GM21825 (cell line): ENCODE results near the gene MPZL1.
"Not testable (repeated sequence)": the region's sequence is repeated elsewhere in the genome, so short reads cannot be mapped to it uniquely, and the experiment has no call there.

Source experiments
- ATAC-seq: cut with Tn5 transposase; IDR thresholded peaks from one replicate; pipeline ENCODE4 v1.9.1; 2021; ENCODE audit warnings: mild to moderate bottlenecking, moderate library complexity; ENCODE audit not compliant: unreplicated experiment

The MPZL1 gene

GRCh38 chr1:167806235-167806634 is 84.5 kb downstream of the MPZL1 start:
- not testable (repeated sequence) for ATAC-seq

DNA sequence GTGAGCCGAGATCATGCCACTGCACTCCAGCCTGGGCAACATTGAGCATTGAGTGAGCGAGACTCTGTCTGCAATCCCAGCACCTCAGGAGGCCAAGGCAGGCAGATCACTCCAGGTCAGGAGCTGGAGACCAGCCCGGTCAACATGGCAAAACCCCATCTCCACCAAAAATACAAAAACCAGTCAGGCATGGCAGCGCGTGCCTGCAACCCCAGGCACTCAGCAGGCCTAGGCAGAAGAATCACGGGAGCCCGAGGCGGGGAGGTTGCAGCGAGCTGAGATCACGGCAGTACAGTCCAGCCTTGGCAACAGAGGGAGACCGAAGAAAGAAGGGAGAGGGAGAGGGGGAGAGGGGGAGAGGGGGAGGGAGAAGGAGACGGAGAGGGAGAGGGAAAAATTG is 84.9 kb downstream of the MPZL1 start:
- ATAC-seq, result not testable (repeated sequence)

DNA sequence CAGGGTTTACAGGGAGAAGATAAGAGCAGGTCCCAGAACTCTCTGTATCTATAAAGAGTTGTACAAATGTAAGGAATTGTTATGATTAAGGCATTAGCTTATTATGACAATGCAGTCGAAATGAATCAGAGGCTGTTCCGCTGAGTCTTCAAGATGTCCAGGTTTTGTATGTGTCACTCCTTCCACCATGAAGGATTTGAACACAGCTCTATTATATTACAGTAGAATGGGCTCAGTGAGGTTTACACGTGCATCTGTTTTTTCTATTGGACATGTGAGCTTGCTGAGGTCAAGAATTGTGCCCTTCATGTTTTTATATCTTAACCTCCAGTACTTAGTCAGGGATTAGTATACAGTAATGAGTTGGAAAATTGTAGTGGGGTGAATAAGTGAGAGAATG is 86.3 kb downstream of the MPZL1 start:
- ATAC-seq, result no peak

DNA sequence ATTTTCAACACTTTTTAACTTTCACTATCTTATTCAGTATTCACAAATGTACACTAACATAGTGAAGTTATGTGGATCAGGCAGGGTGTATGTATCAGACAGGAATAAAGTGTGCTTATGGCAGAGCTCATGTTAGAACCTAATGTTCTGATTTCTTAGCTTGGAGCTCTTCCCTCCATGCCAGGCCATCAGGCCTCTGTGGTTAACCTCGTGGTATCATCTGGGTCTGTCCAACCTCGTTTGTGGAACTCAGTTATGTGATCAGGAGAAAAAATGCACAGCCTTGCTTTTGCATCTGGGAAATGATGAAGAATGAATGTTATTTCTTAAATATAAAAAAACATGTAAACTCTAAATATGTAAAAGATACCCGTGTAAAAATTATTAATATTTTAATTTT is 86.9 kb downstream of the MPZL1 start:
- no peak for ATAC-seq

- no peak for ATAC-seq
Measured at GRCh38 chr1:167812972-167813371, 91.2 kb downstream of the MPZL1 start.

DNA sequence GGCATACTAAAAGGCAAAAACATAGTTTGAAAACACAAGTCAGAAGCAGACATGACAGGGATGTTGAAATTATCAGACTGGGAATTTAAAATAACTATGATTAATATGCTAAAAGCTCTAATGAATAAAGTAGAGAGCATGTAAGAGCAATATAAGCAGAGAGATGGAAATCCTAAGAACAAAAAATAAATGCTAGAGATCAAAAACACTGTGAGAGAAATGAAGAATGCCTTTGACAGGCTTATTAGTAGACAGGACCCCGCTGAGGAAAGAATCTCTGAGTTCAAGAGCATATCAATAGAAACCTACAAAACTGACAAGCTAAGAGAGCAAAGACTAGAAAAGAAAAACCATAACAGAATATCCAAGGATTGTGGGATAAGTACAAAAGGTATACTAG is 93.9 kb downstream of the MPZL1 start:
- no peak for ATAC-seq

DNA sequence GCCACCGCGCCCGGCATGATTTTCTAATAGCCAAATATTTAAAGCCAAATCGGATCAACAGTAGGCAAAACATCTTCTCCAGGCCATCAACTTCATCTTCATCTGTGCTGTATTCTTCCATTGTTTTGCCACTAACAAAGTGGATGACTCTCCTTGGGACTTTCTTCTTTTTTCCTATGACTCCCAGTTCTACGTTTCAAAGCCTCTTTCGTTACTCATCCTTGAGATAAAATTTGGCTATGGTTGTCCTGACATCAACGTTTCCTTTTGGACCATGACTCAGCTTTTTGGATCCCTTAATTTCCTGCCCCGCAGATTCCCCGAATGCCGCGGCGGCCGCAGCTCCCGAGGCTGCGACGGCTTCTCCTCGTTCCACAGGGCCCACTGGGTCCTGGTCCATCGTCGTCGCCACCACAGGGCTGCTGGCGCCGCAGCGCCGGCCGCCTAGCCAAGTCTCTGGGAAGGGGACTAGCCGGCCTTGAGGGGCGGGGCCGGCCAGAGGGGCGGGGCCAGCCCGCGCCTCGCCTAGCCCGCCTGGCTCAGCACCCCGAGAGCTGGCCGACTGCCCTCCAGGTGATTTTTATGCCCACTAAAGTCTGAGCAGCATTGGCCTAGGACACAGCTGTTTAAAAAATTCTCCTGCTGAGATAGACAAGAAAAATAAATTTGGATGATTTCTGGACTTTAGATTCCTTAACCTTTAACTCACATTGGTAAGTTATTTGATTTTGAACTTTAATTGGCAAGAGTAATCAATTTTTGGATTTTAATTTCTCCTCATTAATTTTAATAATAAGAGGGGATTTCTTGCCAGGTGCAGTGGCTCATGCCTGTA is 98.3 kb downstream of the MPZL1 start:
- peak; percentile 63 for ATAC-seq

DNA sequence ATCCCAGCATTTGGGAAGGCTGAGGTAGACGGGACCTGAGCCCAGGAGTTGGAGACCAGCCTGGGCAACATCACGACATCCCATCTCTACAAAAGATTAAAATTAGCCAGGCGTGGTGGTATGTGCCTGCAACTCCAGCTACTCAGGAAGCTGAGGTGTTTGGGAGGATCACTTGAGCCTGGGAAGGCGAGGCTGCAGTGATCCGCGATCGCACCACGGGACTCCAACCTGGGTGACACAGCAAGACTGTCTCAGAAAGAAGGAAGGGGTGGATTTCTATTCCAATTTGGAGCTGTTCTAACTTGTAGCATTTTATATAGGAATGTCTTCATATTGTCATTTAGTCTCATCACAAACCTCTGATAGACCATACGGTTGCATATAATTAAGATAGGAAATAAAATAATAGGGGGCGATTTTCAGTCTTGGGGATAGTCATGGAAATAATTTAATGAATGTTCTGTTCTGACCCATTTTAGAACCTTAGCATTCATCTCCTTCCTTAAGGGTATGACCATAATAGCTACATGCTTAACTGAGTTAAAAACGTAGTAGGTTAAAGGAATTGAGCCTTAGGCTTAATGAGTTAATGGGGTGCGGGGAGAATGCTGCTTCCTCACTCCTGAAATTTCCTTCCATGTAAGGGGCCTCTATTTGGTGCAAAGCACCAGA is 99.0 kb downstream of the MPZL1 start:
- ATAC-seq, result no peak

DNA sequence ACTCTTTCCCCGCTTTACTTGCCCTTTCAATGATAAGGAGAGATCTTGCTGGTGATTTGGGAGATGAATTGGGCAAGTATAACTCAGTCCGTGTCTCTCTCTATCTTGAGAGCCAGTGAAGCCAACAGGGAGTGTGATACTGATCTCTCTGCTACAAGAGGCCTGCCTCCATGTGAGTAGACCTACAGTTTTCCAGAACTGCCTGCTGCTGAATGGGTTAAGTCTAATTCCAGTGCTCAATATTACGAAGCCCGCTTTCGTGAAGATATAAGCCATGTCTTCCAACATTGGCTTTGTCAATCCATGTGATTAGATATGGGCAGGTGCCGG is 99.5 kb downstream of the MPZL1 start:
- ATAC-seq, result no peak

DNA sequence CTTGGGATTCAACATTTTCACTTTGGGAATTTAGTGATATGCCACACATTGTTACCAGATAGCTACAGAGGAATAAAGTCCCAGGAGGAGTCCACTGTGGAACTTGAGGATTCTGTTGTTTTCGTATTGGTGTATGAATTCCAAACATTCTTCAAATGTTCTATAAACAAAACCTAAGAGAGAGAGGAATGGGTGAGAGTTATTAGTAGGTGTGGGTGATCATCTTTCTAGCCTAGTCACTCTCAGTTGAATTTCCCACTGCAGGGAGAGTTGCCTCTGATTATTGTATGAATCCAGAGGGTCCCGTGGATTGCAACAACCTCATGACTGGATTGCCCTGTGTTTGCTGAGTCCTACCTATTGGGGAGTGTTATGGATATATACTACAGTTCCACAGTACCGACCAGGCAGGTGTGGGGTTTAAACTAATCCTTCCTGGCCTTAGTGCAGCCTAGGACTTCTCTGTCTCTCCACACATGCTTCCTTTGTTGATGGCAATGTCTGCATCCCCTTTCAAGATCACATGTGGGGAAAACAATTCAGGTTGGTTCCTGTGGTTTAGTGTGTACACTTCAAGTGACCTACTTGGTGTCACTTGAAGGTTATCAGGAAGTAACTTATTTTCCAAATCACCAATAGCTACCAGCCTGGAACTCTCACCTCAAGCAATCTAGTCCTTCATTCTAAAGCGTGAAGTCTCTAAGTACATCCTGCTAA is 100.3 kb downstream of the MPZL1 start:
- ATAC-seq, result no peak

- ATAC-seq, result no peak
Measured at GRCh38 chr1:167824163-167824794, 102.5 kb downstream of the MPZL1 start.

DNA sequence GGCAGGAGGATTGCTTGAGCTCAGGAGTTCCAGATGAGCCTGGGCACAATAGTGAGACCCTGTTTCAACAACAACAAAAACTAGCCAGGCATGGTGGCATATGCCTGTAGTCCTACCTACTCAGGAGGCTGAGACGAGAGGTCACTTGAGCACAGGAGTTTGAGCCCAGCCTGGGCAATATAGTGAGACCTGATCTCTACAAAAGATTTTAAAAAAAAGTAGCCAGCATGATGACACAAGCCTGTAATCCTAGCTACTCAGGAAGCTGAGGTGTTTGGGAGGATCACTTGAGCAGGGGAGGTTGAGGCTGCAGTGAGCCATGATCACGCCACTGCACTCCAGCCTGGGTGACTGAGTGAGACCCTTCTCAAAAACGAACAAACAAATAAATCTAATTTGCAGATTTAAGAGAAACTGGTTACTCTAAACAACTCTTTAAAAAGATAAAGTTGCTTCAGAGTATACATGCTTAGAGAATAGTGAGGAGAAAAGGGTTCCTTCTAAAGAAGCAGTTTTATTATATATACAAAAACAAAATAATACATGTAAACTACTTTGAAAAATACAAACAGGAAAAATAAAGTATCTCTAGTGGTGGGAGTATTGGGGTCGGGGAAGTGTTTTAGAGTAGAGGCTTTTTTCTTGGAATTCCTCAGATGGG is 103.8 kb downstream of the MPZL1 start:
- no peak for ATAC-seq

DNA sequence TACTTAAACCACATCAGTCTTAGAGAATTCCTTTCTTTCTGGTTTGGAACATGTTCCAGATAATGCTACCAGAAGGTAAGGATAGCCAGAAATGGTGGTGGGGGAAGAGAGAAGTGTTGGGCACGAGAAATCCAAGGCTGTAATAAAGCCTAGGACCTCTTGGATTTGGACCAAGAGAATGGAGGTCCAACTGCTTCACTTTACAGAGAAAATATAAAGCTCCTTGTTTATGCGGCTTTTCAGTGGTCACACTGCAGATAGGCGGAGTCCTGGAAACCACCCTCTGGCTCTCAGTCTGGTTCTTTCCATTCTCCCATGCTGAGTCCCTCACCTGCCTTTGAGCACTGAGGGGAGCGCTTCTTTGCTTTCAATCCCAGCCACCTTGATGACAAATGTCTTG is 104.3 kb downstream of the MPZL1 start:
- no peak for ATAC-seq

GRCh38 chr1:167829868-167830267 is 108.1 kb downstream of the MPZL1 start:
- no peak for ATAC-seq

- not testable (repeated sequence) for ATAC-seq
Measured at GRCh38 chr1:167830668-167831067, 108.9 kb downstream of the MPZL1 start.

- no peak for ATAC-seq
Measured at GRCh38 chr1:167832693-167833092, 110.9 kb downstream of the MPZL1 start.

DNA sequence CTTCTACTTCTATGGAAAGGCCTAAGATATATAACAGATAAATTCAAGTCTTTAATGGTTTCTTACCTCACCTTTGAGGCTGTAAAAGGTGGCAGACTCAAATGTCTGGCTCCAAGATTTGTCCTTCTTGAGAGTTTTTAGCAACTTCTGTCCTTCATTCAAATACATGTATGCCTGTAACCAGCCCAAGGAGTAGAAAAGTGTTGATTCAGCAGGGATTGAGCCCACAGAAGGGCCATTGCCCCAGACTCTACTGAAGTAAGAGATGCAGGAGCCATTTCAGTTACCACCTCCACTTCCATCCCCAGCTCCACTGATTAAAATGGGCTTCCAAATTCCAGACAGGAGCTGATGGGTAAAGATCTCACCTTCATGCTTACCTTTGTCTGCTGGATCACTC is 112.1 kb downstream of the MPZL1 start:
- no peak for ATAC-seq

GRCh38 chr1:167836197-167836596 is 114.4 kb downstream of the MPZL1 start:
- ATAC-seq, result no peak

DNA sequence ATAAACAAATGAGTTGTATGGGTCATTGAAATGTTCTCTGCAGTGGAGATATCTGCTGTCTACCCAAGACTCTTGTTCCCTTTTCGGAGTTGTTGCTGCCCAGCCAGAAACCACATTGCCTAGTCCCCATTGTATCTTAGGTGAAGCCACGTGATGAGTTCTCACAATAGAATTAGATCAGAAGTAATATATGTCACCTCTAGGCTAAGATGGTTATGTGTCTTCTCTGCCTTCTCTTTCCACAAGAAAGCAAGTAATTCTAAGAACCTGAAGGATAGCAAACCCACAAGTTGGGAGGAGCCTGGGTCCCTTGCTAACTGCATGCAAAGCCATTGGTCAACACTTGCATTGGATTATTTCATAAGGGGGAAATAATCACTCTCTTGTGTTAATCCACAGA is 115.5 kb downstream of the MPZL1 start:
- ATAC-seq, result no peak

GRCh38 chr1:167839009-167839408 is 117.2 kb downstream of the MPZL1 start:
- ATAC-seq, result no peak
